Dermis blood vessel endothelial cell (primary cell): ENCODE results near the gene SMG6. TPM values are rescaled to one million over a fixed set of nuclear protein-coding genes. Genes with fewer than 3 reads are reported as not detected.

Source experiments
- DNase-seq: peaks from one replicate; pipeline ENCODE4 v3.0.0; 2010
- total RNA-seq: library from RNA; depleted of rRNA; stranded (reverse); fragments of >200 nt; gene quantifications from 2 replicates; pipeline ENCODE4 v1.2.3, GENCODE V29; 2014

The SMG6 gene
- total RNA-seq, 1 donor from 2014 or later = 29.3 TPM

DNA sequence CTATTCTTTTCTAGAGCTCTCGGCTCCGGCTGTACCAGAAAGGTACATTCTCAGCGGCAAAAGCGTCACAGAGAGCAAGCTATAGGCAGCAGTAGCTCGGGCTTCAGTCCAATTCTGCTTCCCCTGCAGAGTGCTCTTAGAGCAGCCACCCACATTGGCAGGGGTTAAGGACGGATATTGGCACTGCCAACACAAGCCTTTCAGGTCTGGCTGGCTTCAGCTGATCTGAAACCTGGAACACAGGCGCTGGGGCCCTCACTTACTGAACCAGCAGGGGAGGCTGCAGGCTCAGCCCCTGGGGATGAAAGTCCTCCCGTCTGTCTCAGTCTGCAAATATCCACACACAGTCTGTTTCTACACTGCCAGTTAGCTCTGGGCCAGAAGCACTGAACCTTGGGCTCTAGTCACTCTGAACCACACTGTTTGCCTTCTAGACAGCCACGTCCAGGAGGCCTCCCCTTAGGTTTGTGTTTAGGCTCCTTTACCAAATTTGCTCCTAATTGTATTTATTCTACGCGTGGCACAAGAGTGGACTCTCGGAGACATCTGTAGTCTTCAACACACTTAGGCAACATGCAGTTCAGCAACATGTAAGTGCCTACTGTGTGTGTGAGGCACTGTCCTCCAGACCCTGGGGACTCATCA lies 208.6 kb downstream of the SMG6 start:
- peak; percentile 69 for DNase-seq

DNA sequence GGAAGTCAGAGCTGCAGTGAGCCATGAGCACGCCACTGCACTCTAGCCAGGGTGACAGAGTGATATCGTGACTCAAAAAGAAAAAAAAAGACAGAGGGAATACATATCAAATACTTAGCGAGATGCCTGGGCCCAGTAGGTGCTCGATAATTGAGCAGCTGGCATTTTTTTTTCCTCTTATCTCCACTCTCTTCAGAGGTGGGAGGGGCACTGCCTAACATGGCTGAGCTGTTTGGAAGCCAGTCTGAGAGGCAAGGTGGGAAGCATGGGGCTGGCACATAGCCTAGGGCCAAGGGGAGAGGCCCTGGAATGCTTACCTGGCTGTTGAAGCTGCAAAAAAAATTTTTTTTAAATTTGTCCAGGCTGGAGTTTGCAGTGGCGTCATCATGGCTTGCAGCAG lies 210.2 kb downstream of the SMG6 start:
- no peak for DNase-seq

DNA sequence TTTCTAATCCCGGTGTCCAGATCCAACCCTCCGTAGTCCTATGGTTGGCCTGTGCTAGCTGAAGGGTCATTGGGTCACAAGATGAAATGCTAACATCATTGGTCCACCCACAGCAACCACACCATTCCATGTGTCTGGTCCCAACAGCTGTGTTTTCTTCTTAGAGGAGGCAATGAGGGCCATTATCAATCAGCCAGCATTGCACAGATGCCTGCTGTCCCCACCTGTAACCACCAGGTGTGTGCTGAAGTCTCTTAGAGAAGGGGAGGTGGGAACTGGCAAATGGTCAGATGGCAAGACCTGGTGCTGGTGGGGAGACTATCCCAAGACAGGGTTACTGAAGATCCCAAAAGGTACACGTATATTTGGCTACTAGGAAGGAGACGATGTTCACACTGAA lies 211.3 kb downstream of the SMG6 start:
- no peak for DNase-seq

DNA sequence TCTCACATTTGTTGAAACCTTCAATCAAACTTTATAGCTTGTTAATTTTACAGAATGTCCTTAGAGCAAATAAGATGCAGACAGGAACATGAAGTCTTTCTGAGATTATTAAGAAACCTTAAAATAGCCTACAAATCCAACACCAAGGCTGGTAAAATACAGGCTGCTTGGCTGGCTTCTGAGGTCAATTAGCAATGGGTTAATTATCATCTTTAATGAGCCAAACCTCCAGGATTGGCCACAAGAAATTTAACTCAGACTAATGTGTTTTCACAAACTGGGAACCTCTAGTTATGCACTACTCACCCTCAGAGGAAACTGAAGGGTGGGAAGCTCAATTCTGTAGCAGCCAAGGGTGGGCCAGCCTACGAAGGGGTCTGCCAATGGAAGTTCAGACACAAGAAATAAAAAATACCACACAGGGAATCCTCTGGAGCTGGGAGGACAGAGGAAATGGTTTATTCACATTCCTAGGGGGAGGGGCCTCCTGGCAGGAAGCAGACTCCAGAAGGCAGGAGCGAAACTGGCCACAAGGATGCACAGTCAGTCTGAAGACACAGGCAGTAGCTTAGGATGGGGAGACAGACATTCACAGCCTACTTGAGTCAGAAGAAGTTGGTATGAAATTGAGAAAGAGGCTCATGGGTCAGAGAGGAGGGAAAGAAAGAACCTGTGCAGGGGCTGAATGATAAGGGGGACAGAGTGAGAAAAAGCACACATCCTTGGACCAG lies 212.6 kb downstream of the SMG6 start:
- DNase-seq = peak; percentile 90

DNA sequence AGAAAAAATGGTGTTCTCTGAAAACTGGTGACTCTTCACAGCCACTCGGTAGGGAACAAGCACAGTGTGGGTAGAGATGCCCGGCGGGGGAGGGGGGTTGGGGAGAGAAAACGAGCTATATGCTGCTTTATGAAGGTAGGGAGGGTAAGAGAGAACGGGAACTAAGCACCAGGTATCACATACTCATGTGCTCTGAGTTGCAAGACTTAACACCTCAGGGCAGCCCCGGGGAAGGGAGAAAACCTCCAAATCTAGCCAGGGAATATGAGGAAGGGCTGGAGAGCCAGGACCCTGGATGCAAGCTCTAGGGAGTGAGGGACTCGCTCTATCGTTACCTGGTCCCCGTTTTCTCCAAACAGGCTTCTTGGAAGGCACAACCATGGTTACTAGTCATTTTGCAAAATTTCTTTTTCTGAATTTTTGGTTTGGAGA lies 213.4 kb downstream of the SMG6 start:
- DNase-seq = no peak

DNA sequence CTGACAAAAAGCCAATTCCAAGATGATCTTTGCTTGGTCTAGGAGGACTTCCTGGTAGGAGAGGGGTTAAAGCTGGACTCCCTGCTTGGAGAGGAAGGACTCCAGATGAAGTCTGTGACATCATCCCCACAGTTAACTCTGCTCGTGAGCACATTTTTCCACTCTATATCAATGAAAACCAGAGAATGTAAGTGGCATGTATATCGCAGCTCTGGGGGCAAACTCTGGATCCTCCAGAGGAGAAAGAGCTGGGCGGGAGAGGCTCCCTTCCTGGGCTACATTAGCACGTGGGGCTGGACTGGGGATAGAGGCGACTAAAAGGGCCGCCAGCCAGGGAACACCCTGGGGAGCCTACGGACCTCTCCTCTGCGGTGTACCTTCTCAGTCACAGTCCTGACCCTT lies 214.6 kb downstream of the SMG6 start:
- DNase-seq = peak; percentile 67

DNA sequence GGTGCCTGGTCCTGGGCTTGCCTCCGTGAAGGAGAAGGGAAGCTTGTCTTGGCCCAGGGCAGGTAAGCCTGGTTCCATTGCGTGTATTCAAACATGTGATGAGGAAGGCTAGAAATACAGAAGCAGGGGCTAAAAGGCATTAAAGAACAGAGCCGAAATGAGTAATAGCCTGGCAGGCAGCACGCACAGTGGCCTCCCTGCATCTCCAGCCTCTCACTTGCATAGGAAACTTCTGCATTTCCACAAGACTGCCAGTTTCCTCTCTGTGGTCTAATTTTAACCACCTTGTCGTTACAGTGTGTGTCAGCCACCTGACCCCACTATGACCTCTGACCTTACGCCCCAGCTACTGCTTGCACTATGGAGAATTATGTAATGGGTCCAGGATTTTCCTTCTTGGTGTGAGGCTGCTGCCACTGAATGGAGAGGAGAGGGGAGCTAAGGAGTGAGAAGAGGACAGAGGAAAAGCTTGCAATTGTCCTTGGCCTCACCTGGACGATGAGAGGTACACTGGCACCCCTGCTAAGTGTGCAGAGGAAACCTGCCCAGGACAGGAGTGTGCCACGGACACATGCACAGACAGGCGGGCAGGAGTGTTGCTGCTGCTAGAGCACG lies 215.9 kb downstream of the SMG6 start:
- peak; percentile 87 for DNase-seq

DNA sequence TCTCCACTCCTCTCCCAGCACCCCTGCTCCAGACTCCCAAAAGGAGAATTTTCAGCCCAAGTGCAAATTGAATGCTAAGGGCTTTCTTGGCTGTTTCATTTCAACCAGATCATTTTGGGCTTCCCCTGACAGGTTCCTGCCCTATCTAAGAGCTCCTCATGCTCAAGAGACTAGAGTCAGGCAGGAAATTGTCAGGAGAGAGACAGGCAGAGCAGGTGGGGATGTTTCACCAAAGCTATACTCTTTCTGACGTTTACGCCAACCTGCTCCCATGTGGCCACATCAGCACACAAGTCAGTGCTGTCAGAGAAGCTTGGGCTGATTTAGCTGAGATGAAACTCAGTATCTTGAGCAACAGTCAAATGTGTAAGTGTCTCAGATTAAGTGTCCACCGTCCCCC lies 217.3 kb downstream of the SMG6 start:
- no peak for DNase-seq

DNA sequence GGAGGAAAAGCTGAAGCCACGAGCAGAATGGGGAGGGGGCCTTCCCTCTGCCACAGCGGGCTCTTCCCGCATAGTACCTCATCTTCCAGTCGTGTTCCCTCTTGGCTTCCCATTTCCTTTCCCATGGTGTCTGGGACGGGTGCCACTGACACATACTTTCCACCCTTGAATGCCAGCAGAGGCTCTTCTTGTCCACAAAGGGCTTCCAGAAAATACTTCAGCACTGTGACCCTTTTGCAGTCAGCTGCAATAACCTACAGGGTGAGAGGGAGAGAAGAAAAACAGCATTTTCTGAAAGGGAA lies 218.0 kb downstream of the SMG6 start:
- DNase-seq = peak; percentile 86

DNA sequence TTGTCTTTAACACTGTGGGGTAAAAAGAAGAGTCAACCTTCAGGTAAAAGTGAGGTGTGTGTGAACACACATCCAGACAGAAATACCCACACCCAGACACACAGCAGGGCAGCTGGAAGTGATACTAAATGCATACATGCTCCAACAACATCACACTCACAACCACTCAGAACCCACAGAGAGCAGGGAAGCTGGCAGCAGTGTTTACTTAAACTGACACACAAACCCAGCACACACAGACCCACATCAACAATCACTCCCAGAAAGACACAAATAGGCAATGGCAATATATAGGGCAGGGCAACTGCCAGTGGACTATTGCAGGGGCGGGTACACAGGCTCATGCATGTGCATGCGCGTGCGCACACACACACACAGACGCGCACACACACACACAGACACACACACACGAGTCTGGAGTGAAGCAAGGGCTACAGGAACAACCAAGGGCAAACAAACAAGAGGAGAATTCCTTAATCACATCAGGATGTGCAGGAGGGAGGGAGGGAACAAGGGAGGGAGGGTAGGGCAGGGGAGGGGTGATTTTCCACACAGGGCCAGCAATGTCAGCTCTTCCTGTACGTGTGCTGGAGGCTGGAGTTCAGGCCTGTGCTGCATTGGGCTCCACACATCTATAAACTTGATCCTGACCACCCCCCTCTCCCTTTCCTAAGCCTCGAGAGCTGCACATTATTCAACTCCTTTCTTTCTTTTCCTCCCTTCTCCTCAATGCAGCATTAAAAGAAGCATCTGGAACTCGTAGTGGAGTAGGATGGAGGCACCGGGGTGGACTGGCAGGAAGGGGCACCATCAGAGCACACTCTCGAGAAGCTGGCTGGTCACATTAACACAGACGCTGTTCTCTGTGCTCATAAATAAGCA lies 218.6 kb downstream of the SMG6 start:
- DNase-seq = peak; percentile 88

DNA sequence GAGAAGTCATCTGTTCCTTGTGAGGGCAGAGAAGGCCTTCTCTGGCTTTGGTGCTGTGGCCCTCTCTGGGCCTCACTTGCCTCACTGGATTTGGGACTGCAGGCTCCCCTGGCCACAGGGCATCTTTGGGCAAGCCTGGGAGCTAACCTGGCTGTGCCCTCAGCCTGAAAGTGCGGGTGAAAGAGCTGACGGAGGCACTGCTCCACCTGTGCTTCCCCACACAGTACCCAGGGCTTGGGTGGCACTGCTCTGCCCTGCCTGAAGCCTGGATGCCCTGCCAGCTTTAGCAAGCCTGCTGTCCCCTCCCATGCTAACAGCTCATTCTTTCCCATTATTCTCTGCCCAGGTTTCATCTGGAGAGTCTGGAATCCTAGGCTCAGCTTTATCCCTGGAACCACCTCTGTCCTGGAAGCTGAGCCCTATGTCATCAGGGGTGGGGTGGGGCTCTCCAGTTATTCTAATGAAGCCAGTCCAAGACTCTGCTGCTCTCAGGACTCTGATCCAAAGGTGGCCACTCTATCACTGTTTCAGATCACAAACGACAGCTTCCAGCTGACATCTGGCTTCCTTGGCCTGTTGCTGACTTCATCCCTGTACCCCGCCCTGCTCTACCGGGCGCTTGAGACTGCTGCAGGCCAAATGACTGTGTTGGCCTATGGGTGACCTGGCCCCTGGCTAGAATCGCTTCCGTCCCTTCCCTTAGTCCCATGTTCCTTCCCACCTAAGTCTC lies 219.4 kb downstream of the SMG6 start:
- DNase-seq = peak; percentile 62

DNA sequence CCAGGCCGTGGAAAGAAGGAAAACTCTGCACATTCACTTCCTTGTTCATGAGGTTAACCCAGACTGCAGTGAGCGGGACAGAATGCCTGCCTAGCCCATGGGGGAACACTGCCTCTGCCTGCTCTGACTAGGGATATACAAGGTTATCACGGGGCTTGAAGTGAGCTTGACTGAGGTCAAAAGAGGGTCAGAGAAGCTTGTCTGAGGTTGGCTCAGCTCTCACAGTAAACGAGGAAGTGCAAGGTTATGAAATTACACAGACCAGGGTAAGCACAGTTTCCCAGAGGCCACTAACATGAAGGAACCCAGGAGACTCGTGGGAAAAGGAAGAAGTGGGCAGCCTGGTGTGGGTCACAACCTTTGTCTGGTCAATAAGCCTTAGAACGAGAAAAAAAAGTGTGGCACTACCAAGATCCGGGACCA lies 220.0 kb downstream of the SMG6 start:
- no peak for DNase-seq

DNA sequence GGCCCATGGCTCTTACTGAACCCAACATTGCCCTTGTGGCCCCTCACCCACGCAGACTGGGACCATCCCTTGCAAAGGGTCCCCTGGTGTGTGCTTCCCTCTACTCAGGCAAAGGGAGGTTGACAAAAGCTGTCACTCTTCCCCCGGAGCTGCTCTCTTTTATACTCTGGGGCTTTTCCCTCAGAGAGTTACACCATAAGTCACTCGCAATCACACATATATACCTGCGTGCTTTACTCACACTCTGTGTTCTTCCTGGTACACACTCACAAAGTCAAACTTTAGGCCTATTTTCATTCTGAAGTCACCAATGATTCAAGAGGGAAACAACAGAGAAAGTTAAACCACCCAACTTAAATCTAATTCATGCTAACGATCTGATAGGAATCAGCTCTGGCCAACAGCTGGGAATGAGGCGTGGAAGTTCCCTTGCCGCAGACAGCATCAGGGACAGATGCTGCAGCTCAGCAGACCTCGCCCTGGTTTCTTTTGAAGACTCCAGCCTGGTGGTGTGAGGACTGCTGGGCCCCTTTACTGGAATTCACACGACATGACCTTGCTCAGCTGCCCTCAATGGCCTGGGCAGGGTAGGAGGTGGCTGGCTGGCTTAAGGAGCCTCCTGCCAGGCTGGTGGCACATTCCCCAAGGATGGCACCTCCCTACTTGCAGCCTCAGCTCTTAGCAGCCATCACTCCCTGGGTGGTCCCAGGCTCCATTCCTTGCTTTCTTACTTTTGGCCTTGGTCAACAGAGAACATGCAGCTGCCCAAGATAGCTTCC lies 221.4 kb downstream of the SMG6 start:
- no peak for DNase-seq

DNA sequence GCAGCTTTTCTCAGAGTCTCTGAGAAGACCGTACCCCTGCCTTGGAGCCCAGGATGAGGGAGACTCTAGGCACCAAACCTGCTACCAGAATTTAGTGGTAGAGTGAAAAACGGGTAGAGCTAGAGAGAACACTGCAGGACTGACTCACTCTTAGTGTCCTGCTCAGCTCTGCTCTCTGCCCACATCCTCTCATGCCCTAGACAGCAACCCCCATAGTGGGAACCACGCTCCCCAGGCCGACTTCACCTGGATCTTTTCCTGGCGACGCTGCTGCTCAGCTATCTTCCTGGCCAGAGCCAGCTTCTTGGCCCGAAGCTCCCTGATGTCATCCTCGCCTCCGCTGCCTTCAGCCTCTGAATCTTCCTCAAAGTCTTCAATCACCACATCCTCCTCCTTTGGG lies 222.0 kb downstream of the SMG6 start:
- no peak for DNase-seq

DNA sequence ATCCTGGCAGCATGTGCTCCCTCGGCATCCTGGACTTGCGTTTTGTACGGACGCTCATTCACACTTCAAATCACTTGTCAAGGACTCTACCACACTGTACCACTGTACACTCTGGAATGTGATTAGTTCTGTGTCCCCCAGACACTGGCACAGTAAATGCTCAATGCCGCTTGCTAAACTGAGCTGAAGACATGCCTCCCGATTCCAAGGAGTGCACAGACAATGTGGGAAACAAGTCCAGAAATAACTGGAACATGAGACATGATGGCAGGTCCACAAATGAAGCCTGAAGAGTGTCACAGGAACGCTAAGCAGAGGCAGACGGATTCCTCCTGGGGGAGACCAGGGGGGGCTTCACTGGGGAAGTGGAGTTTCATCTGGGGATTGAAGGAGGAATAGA lies 226.5 kb downstream of the SMG6 start:
- no peak for DNase-seq

DNA sequence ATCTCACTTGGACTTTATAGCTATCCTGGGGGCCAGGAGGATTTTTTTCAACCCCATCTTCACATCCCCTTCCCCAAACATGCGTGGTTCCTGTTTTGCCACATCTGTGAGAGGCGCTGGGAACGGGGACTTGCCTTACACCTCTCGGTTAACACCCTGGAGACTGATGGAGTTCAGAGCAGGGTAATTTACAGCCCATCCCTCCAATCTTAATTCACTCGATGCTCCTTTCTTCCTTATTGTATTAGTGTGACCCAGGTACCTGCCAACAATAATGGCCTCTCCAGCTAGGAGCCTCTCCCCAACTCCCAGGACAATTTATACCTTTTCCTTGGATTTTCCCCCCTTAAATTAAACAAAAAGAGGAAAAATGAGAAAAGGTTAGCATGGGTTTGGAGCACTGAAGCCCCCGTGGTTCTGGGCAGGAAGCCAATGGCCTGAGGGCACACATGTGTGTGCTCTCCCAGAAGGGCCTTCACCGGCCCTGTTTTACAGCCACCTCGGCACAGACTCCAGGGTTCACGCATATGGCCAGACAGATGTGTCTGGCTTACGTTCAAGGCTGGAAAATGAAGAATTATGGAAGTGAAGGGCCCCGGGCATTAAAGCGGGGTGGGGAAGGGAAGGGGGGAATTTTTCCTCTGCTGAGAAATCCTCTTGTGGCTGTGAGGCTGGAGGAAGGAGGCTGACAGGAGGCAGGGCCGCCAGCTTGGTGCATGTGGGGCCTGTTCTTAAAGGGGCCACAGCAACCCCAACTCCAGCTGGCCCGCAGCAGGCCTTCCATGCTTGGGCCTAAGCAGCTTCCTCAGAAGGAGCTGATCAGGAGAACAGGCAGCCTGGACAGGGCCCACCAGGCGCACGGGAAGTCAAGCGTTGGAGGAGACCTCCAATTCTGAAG lies 227.2 kb downstream of the SMG6 start:
- no peak for DNase-seq

DNA sequence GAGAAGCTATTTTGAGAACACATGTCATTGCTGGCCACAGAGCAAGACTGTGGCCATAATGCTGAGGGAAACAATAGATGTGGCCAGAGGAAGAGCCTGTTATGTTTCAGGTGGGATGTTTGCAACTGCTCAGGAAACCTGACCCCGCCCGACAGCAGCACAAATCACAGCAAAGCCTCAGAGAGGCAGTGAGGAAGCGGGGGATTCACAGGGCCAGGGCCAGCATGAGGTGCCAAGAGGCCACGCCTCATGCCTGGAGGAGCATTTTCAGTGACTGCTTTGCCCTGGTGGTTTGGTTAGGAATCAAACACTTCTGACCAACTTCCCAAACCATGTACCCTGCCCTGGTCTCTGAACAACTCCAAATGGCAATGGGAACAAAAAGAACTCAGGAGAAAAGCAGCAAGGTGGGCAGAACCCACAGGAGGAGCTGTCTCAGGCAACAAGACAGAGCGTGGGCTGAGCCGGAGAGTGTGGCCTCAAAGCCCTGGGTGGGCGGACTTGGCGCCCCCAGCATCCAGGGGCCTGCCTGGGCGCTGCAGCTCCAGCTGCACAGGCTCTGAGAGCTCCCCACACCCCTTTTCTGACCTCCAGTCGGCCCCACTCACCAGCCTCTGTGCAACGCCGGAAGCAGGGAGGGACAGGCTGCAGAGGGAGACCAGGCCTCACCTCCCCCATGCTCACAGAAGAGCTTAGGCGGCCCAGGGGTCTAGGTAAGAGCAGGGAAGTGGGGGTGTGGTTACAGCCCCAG lies 228.1 kb downstream of the SMG6 start:
- no peak for DNase-seq

DNA sequence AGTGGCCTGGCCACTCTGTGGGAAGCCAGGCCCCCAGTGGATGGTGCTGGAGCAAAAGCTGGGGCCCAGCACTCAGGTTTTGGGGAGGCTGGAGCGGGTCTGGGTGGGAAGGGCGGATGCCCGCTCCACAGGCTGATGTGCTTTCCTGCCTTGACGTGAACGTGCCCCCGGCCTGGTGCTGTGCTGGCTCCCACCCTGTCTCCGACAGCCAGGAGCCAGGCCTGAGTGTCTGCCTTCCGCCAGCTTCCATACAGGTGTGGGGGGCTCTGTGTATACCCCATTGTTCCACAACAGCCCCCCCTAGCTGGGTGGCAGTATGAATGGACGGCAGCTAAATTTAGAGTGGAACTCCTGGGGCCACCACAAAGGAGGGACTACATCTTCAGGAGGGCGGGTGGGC lies 228.7 kb downstream of the SMG6 start:
- DNase-seq = no peak

DNA sequence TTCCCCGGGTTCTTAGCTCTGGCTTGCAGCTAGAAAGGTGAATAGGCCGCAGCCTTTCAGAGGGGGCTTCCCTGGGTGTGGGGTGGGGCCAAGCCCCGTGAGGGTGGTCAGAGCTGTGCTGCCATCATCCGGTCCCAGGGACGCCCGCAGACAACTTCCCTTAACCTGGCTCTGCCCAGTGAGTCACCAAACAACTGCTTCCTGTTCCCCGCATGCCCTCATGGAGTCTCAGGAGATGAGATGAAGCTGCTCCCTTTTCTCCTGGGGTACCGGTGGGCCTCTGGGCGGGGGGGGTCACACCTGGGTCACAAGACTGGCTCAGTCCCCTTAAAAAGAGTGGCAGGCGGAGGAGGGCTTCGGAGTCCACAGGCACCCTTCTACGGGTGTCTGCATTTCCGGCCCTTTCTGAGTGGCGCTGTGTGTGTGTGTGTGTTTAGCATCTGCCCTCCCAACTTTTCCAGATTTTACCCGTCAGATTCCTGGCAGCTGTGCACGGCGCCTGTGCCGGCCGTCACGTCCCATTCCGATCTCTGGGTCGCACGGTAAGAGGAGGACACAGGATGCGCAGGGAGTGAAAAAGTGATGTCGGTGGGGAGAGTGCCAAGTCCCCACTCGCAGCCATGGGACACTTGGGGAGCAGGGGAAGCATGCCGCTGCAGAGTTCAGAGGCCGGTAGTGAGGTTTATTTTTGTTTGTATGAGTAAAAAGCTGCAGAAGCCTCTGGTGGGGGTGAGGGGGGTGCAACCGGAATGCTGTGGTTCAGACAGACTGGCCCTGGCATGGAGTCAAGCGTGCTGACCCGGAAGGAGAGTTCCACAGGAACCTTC lies 231.9 kb downstream of the SMG6 start:
- peak; percentile 83 for DNase-seq
